Measurements from ENCODE around the gene TMEM150A. TPM values are rescaled to one million over a fixed set of nuclear protein-coding genes. Genes with fewer than 3 reads are reported as not detected.

Gene TMEM150A, protein sequence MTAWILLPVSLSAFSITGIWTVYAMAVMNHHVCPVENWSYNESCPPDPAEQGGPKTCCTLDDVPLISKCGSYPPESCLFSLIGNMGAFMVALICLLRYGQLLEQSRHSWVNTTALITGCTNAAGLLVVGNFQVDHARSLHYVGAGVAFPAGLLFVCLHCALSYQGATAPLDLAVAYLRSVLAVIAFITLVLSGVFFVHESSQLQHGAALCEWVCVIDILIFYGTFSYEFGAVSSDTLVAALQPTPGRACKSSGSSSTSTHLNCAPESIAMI
- total RNA-seq (10 to 100 TPM in 5 of 10 donors, 1 to 10 TPM in 5; 7.6 to 13.9 (median 9.6) TPM), polyA plus RNA-seq (10 to 100 TPM; 10.1 to 21.1 TPM)
- long read RNA-seq, donor 1, transcript TMEM150A-202 (8 exons, 1,518 nt), result major isoform, 7 of 19 reads
- long read RNA-seq, donor 1, partial matches to known transcripts, result 1 of 19 reads
- long read RNA-seq, donor 1, other reads (novel, unspliced or antisense), result 6 of 19 reads
- long read RNA-seq, donor 2, transcript TMEM150A-202 (8 exons, 1,518 nt), result major isoform, 5 of 13 reads
- long read RNA-seq, donor 2, partial matches to known transcripts, result 2 of 13 reads
- long read RNA-seq, donor 2, other reads (novel, unspliced or antisense), result 2 of 13 reads
- long read RNA-seq, donor 3, transcript TMEM150A-202 (8 exons, 1,518 nt), result major isoform, 11 of 30 reads
- long read RNA-seq, donor 3, transcript TMEM150A-203 (7 exons, 1,776 nt), result minor isoform, 7 of 30 reads
- long read RNA-seq, donor 3, partial matches to known transcripts, result 1 of 30 reads
- long read RNA-seq, donor 3, other reads (novel, unspliced or antisense), result 8 of 30 reads

DNA sequence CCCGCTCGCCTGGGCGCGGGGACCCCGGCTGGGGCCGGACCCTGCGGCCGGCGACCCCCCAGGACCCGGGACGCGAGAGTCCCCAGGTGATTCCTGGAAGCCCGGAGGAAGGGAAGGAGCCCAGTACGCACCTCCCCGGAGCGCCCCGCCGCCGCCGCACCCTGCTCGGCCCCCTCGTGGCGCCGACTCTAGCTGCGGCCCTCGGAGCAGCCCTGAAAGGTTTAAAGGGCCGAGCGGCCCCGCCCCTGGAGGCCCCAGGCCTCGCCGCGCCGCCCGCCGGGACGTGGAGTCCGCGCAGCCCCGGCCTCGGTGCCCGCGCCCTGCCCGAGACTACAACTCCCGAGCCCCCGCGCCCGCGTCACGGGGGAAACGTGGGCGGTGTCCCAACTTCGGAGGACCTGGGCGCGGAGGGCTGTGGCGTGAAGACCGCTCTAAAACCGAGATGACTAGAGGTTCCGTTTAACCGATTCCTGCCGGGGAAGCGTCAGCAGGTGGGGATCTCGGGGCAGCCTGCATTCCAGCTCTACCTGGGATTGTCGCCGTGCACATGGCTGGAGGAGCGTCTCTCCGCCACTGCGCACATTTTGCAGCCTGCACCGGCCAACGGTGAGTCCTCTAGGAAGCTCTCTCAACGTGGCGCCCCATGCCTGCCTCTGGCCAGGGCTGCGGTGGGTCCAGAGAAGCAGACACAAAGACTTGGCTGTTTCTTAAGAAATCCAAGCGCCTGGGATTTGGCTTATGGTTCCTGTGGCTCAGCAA, at the start of gene TMEM150A:
TSS of gene TMEM150A (minus strand) at position 223 of the 759 bp plus-strand sequence. CDS start 750 bp downstream, outside the sequence.
- Histone ChIP-seq H3K4me1 (peaks cover 6 to 61% (median 55%) of the 10 kb centered on the region in 9 donors), H3K36me3 (peaks cover 0 to 51% (median 5%) of the 10 kb centered on the region in 9 donors), H3K9me3 (no peaks in the 10 kb centered on the region), H3K27ac (peak within 1 kb of the TSS; percentile 71 to 94 (median 88)), H3K27me3 (no peaks in the 10 kb centered on the region), H3K4me3 (peak within 1 kb of the TSS; percentile 64 to 92 (median 75))
- DNase-seq, result peak; percentile 94 to 95
- peak; percentile 92 to 97 (median 94) for ATAC-seq
- TF ChIP-seq, protein P1, sequence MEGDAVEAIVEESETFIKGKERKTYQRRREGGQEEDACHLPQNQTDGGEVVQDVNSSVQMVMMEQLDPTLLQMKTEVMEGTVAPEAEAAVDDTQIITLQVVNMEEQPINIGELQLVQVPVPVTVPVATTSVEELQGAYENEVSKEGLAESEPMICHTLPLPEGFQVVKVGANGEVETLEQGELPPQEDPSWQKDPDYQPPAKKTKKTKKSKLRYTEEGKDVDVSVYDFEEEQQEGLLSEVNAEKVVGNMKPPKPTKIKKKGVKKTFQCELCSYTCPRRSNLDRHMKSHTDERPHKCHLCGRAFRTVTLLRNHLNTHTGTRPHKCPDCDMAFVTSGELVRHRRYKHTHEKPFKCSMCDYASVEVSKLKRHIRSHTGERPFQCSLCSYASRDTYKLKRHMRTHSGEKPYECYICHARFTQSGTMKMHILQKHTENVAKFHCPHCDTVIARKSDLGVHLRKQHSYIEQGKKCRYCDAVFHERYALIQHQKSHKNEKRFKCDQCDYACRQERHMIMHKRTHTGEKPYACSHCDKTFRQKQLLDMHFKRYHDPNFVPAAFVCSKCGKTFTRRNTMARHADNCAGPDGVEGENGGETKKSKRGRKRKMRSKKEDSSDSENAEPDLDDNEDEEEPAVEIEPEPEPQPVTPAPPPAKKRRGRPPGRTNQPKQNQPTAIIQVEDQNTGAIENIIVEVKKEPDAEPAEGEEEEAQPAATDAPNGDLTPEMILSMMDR (IDR thresholded peaks at IDR 0.05), result peak; percentile 11 to 68 (median 44)
- WGBS, 2 donors, result 0 to 1% methylated on average over 64 to 73 of the region's 73 CpGs
- intact Hi-C loops (cut with DNase I), result loop anchor here in 5 of 10 donors (2.0 to 5.0 kb wide), 2 partner anchors 40 to 42 kb away; partner anchors contain the start of gene GGCX (in 5 of the 5)

DNA sequence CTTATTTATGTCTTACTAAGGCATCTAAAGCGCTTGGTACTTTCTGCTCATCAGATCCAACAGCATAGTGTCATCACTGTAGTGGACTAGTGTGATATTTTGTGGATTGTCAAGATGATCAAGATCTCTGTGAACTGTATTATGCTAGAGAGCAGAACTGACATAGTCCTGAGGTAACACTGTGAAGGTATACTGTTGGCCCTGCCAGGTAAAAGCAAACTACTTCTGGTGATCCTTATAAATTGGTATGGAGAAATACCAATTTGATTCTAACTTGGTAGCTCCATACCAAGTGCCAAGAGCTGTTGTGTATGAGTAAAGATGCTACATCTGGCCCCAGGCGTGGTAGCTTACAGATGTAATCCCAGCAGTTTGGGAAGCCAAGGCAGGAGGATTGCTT, 49.6 kb upstream of the TMEM150A start:
- WGBS, 2 donors, result 97 to 100% methylated on average over 2 of the region's 2 CpGs
- TF ChIP-seq, protein P1 (IDR thresholded peaks at IDR 0.05), result no peak
- DNase-seq (no peak), ATAC-seq (no peak)
- Histone ChIP-seq H3K4me3 (no peak overlapping the region), H3K27me3 (no peaks in the 10 kb centered on the region), H3K27ac (no peak overlapping the region), H3K9me3 (no peaks in the 10 kb centered on the region), H3K4me1 (peaks cover 0 to 19% (median 14%) of the 10 kb centered on the region in 9 donors), H3K36me3 (peaks cover 0 to 92% (median 20%) of the 10 kb centered on the region in 9 donors)
- intact Hi-C loops (cut with DNase I), result loop anchor here in 1 of 10 donors (10.0 kb wide), 1 partner anchor 53 kb away; no protein-coding TSS in a partner anchor

DNA sequence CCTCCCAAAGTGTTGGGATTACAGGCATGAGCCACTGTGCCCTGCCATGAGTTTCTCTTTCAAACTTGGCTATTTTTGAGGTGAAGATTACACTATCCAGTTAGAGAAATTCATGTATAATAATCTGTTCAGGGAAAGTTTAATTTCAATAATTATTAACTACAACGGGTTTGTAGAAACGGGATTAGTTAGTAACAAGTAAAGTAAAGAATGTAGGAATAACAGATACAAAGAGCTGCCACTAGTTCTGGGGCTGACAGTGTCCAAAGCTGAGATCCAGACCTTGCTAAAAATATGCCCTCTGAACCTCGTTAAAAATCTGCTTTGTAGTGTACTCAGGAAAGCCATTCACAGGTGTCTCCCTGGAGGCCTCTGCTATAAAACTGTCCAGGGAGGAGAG, 48.6 kb upstream of the TMEM150A start:
- H3K27me3 ChIP-seq, result no peaks in the 10 kb centered on the region
- peaks cover 0 to 17% (median 13%) of the 10 kb centered on the region in 9 donors for H3K4me1 ChIP-seq
- H3K9me3 ChIP-seq, result no peaks in the 10 kb centered on the region
- DNase-seq (no peak), ATAC-seq (no peak)
- H3K27ac ChIP-seq, result no peak overlapping the region
- no peak overlapping the region for H3K4me3 ChIP-seq
- H3K36me3 ChIP-seq, result peaks cover 0 to 92% (median 28%) of the 10 kb centered on the region in 9 donors
- WGBS, 2 donors, result 83 to 87% methylated on average over 3 of the region's 3 CpGs
- TF ChIP-seq, protein P1 (IDR thresholded peaks at IDR 0.05), result no peak
- intact Hi-C loops (cut with DNase I), result loop anchor here in 1 of 10 donors (10.0 kb wide), 1 partner anchor 54 kb away; no protein-coding TSS in a partner anchor

Data from heart right ventricle (tissue), 16 donors.